ENCODE results near the gene ZNF708. TPM values are rescaled to one million over a fixed set of nuclear protein-coding genes. Genes with fewer than 3 reads are reported as not detected.
"Not testable (repeated sequence)": the region's sequence is repeated elsewhere in the genome, so short reads cannot be mapped to it uniquely, and the experiment has no call there.

ZNF708 gene
- total RNA-seq, 1 donor from 2014 or later: 30.6 TPM

DNA sequence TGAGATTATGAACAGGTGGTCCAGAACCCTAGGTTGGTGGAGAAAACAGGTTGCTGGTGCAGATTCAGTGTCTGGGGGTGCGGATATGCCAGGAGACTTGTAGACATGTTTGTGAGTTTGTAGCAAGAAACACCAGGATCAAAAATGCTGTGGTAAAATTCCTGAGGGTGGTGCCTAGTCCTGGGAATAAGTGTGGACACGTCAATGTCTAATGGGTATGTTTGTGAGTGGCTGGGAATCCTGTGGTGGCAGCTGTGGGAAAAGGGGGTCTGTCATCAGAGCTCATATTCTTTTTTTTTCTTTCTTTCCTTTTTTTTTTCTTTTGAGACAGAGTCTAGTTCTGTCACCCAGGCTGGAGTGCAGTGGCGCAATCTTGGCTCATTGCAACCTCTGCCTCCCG is 7.2 kb downstream of the ZNF708 start:
- CTCF ChIA-PET: no interaction called here
- intact Hi-C loops (cut with micrococcal nuclease): loop anchor here (10.0 kb wide), 3 partner anchors 443 to 547 kb away; partner anchors contain the start of genes ZNF100, ZNF43 and ZNF66
- Mint-ChIP-seq H3K4me1 (peaks cover 57% of the 10 kb centered on the region), H3K27ac (no peak overlapping the region), H3K27me3 (no peaks in the 10 kb centered on the region), H3K9me3 (peaks cover 5% of the 10 kb centered on the region), H3K36me3 (ENCODE audit: low read depth) (peaks cover 51% of the 10 kb centered on the region), H3K4me3 (no peak overlapping the region)
- no peak for DNase-seq
- ATAC-seq (ENCODE audit: low read depth): no peak
- TF ChIP-seq, protein P1, sequence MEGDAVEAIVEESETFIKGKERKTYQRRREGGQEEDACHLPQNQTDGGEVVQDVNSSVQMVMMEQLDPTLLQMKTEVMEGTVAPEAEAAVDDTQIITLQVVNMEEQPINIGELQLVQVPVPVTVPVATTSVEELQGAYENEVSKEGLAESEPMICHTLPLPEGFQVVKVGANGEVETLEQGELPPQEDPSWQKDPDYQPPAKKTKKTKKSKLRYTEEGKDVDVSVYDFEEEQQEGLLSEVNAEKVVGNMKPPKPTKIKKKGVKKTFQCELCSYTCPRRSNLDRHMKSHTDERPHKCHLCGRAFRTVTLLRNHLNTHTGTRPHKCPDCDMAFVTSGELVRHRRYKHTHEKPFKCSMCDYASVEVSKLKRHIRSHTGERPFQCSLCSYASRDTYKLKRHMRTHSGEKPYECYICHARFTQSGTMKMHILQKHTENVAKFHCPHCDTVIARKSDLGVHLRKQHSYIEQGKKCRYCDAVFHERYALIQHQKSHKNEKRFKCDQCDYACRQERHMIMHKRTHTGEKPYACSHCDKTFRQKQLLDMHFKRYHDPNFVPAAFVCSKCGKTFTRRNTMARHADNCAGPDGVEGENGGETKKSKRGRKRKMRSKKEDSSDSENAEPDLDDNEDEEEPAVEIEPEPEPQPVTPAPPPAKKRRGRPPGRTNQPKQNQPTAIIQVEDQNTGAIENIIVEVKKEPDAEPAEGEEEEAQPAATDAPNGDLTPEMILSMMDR (IDR thresholded peaks at IDR 0.05): no peak
- POLR2A ChIA-PET: no interaction called here

DNA sequence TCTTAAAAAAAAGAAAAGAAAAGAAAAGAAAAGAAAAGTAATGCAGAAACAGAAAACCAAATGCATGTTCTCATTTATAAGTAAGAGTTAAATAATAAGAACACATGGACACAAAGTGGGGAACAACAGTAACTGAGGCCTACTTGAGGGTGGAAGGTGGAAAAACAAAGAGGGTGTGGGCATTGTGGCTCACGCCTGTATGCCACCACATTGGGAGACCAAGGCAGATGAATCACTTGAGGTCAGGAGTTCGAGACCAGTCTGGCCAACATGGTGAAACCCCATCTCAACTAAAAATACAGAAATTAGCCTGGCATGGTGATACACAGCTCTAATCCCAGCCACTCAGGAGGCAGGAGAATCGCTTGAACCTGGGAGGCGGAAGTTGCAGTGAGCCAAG is 8.1 kb downstream of the ZNF708 start:
- Mint-ChIP-seq H3K27ac (no peak overlapping the region), H3K27me3 (no peaks in the 10 kb centered on the region), H3K4me3 (no peak overlapping the region), H3K4me1 (peaks cover 51% of the 10 kb centered on the region), H3K36me3 (ENCODE audit: low read depth) (peaks cover 47% of the 10 kb centered on the region), H3K9me3 (peaks cover 1% of the 10 kb centered on the region)
- ChIA-PET POLR2A (no interaction called here), CTCF (no interaction called here)
- TF ChIP-seq, protein P1 (IDR thresholded peaks at IDR 0.05): no peak
- DNase-seq (no peak), ATAC-seq (ENCODE audit: low read depth) (no peak)
- intact Hi-C loops (cut with micrococcal nuclease): loop anchor here (10.0 kb wide), 3 partner anchors 444 to 546 kb away; partner anchors contain the start of genes ZNF100, ZNF43 and ZNF66

DNA sequence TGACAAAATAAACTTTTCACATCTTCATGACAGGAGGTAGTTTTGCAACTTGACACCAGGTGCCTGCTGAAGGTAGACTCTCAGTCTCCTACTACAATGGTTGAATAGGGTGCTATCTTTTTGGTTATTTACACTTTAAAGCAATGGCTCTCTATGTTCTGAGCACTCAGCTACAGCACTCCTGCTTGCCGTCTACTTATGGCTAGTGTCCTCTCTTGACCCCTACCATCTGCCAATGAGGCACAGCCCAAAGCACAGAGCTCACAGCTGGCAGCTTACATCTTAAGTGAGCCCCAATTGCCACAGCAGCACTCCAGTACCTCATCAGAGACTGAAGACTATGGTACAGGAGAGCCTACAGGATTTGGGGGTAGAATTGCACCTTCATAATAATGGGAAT is 11.4 kb downstream of the ZNF708 start:
- H3K27ac Mint-ChIP-seq: no peak overlapping the region
- H3K4me1 Mint-ChIP-seq: peaks cover 43% of the 10 kb centered on the region
- TF ChIP-seq, protein P1 (IDR thresholded peaks at IDR 0.05): no peak
- intact Hi-C loops (cut with micrococcal nuclease): no loop called here
- H3K4me3 Mint-ChIP-seq: no peak overlapping the region
- H3K27me3 Mint-ChIP-seq: no peaks in the 10 kb centered on the region
- CTCF ChIA-PET: no interaction called here
- H3K9me3 Mint-ChIP-seq: no peaks in the 10 kb centered on the region
- ATAC-seq (ENCODE audit: low read depth) (no peak), DNase-seq (no peak)
- peaks cover 36% of the 10 kb centered on the region for H3K36me3 Mint-ChIP-seq (ENCODE audit: low read depth)
- POLR2A ChIA-PET: interaction anchor here (1.6 kb wide), 1 partner anchor 10 kb away, joined by 6 read pairs; no protein-coding TSS in a partner anchor

DNA sequence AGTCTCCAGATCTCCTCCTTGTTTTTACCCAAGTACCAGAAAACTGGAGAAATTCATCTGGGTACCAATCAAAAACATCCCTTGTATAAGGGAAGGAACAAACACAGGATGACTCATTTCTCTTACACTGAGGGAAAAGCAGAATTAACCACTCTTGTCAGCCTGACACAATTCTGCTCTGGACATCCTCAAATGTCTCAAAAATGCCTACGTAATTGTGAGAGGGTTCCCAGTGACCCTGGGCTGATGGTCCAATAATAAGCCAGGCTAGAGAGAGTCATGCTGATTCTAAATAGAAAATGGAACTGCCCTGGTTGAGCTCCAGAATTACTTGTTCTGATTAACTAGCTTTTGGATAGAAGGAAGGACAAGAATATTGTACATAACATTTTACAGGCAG is 14.5 kb downstream of the ZNF708 start:
- no peaks in the 10 kb centered on the region for H3K27me3 Mint-ChIP-seq
- CTCF ChIA-PET: no interaction called here
- no peak for DNase-seq
- H3K27ac Mint-ChIP-seq: no peak overlapping the region
- intact Hi-C loops (cut with micrococcal nuclease): loop anchor here (1.0 kb wide), 1 partner anchor 14 kb away; no protein-coding TSS in a partner anchor
- H3K4me1 Mint-ChIP-seq: peaks cover 26% of the 10 kb centered on the region
- H3K4me3 Mint-ChIP-seq: no peak overlapping the region
- POLR2A ChIA-PET: interaction anchor here (0.9 kb wide), 1 partner anchor 15 kb away, joined by 4 read pairs; the partner anchor contains the start of gene ZNF708
- TF ChIP-seq, protein P1 (IDR thresholded peaks at IDR 0.05): no peak
- ATAC-seq (ENCODE audit: low read depth): no peak
- H3K36me3 Mint-ChIP-seq (ENCODE audit: low read depth): peaks cover 38% of the 10 kb centered on the region
- H3K9me3 Mint-ChIP-seq: no peaks in the 10 kb centered on the region

DNA sequence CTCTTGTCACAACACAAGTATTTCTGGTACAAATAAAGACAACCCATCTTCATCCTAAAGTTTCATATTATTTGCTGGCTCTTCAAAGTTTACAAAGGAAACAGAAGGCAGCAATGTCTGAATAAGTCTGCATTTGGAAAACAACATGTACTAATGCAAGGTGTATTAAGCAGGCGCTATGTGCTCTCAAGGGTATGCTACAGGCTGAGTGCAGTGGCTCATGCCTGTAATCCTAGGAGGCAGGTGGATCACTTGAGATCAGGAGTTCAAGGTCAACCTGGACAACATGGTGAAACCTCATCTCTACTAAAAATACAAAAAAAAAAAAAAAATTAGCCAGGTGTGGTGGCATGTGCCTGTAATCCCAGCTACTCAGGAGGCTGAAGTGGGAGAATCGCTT is 16.4 kb downstream of the ZNF708 start:
- H3K27ac Mint-ChIP-seq; intact Hi-C loops (cut with micrococcal nuclease); H3K4me3 Mint-ChIP-seq; ATAC-seq (ENCODE audit: low read depth); DNase-seq; CTCF ChIA-PET; H3K9me3 Mint-ChIP-seq; H3K27me3 Mint-ChIP-seq; POLR2A ChIA-PET: not testable (repeated sequence)
- Mint-ChIP-seq H3K36me3 (ENCODE audit: low read depth) (peaks cover 45% of the 10 kb centered on the region), H3K4me1 (peaks cover 19% of the 10 kb centered on the region)

DNA sequence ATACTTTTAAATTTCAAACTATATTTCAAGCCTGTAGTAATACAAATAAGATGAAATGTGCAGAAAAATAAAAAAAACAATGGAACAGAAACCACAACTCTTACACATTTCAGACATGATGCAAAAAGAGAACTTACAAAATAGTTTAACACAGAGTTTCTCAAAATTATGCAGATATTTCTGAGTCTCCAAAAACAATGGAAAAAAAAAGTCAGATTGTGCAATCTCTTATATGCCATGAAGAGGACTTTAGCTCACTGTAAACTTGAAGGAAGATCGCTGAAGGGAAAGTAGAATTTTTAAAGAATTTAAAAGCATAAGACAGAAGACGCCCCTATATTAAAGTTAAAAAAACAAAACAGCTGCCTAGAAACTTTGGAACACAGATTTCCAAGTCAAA is 20.4 kb downstream of the ZNF708 start:
- H3K9me3 Mint-ChIP-seq: peaks cover 3% of the 10 kb centered on the region
- TF ChIP-seq, protein P1 (IDR thresholded peaks at IDR 0.05): no peak
- CTCF ChIA-PET: no interaction called here
- peaks cover 62% of the 10 kb centered on the region for H3K36me3 Mint-ChIP-seq (ENCODE audit: low read depth)
- H3K4me3 Mint-ChIP-seq: no peak overlapping the region
- peaks cover 7% of the 10 kb centered on the region for H3K4me1 Mint-ChIP-seq
- POLR2A ChIA-PET: no interaction called here
- H3K27me3 Mint-ChIP-seq: no peaks in the 10 kb centered on the region
- DNase-seq (no peak), ATAC-seq (ENCODE audit: low read depth) (no peak)
- no peak overlapping the region for H3K27ac Mint-ChIP-seq
- intact Hi-C loops (cut with micrococcal nuclease): no loop called here

DNA sequence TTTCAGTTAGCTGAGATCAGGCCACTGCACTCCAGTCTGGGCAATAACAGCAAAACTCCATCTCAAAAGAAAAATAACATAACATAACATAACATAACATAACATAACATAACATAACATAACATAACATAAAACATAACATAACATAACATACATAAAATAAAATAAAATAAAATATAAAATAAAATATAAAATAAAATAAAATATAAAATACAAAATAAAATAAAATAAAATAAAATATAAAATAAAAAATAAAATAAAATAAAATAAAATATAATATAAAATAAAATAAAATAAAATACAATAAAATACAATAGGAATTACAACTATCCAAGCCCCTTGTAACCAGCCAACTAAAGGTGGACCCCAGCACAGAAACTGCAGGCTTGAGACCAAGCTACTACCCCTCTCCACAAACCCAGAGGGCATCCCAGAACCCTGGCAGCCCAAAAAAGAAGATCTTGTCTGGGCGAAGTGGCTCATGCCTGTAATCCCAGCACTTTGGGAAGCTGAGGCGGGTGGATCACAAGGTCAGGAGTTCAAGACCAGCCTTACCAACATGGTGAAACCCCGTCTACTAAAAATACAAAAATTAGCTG is 22.2 kb downstream of the ZNF708 start:
- ATAC-seq (ENCODE audit: low read depth); DNase-seq; H3K27ac Mint-ChIP-seq; H3K27me3 Mint-ChIP-seq; H3K9me3 Mint-ChIP-seq; CTCF ChIA-PET; H3K4me3 Mint-ChIP-seq; H3K4me1 Mint-ChIP-seq; intact Hi-C loops (cut with micrococcal nuclease): not testable (repeated sequence)
- H3K36me3 Mint-ChIP-seq (ENCODE audit: low read depth): peaks cover 66% of the 10 kb centered on the region
- POLR2A ChIA-PET: interaction anchor here (0.6 kb wide), 1 partner anchor 116 kb away, joined by 5 read pairs; no protein-coding TSS in a partner anchor

DNA sequence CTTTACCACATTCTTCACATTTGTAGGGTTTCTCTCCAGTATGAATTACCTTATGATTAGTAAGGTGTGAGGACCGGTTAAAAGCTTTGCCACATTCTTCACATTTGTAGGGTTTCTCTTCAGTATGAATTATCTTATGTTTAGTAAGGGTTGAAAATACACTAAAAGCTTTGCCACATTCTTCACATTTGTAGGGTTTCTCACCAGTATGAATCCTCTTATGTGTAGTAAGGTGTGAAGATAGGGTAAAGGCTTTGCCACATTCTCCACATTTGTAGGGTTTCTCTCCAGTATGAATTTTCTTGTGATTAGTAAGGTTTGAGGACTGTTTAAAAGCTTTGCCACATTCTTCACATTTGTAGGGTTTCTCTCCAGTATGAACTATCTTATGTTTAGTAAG is 35.4 kb downstream of the ZNF708 start:
- H3K27me3 Mint-ChIP-seq; ATAC-seq (ENCODE audit: low read depth); H3K4me3 Mint-ChIP-seq; CTCF ChIA-PET; intact Hi-C loops (cut with micrococcal nuclease); DNase-seq; H3K27ac Mint-ChIP-seq; H3K4me1 Mint-ChIP-seq; POLR2A ChIA-PET: not testable (repeated sequence)
- H3K36me3 Mint-ChIP-seq (ENCODE audit: low read depth): peaks cover 61% of the 10 kb centered on the region
- H3K9me3 Mint-ChIP-seq: peaks cover 24% of the 10 kb centered on the region

All from activated B cell treated with CpG ODN at 0.5 μM for 24 hours (primary cell).